Measurements from ENCODE around the gene KLHL40.

The KLHL40 gene

GRCh38 chr3:42689421-42690014 lies 4.2 kb downstream of the KLHL40 start:
- DNase-seq (ENCODE audit: low read depth, low spot score) = no peak

DNA sequence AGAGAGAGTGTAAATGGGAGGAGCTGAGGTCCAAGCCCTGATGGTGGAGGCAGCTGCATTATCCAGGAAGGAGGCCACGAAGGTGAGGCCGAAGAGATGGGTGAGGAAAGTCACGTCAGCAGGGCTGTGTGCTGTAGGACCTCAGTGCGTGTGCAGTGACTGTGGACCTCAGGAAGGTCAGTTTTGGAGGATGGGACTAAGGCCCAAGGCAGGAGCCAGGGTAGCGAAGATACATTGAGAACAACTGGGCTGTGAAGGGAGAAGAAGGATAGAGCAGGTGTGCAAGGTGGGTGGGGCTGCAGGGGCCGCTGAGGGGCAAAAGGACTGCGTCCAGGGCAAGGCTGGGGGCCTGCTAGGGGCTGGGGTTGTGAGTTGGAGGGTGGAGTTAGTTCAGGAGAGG lies 4.9 kb downstream of the KLHL40 start:
- no peak for DNase-seq (ENCODE audit: low read depth, low spot score)

GRCh38 chr3:42690766-42691680 lies 5.7 kb downstream of the KLHL40 start:
- no peak for DNase-seq (ENCODE audit: low read depth, low spot score)

DNA sequence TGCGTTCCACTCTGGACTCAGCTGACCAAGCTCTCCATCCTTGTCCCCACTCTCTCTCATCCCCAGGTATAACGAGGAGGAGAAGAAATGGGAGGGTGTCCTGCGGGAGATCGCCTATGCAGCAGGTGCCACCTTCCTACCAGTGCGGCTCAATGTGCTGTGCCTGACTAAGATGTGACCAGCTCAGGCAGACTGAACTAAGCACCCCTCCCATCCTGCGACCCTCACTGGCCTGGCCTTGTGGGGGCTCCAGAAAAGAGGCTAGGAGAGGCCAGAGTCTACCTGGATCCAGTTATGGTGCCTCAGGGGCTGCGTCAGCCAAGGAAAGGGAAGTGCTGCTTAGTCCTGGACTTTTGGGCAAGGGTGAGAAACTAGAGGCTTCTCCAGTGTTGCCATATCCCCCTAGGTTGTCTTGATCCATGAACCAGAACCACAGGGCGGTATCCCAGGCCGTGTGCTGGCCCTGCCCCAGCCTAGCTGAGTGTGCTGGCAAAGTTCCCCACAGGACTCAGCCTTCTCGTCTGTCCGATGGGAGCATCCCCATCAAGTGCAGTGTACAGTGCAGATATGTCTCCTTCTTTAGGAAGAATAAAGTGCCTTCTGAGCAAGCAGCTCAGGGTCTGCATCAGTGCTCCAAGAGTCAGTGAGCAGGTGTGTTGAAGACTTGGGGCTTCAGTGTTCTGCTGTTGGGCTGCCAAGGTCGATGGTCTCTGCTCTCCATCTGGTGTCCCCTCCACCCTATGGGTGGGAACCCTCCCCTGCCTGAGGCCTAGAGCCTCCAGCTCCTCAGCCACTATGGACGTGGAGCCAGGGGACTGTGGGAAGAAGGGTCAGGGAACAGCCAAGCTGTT lies 6.7 kb downstream of the KLHL40 start:
- DNase-seq (ENCODE audit: low read depth, low spot score) = no peak

DNA sequence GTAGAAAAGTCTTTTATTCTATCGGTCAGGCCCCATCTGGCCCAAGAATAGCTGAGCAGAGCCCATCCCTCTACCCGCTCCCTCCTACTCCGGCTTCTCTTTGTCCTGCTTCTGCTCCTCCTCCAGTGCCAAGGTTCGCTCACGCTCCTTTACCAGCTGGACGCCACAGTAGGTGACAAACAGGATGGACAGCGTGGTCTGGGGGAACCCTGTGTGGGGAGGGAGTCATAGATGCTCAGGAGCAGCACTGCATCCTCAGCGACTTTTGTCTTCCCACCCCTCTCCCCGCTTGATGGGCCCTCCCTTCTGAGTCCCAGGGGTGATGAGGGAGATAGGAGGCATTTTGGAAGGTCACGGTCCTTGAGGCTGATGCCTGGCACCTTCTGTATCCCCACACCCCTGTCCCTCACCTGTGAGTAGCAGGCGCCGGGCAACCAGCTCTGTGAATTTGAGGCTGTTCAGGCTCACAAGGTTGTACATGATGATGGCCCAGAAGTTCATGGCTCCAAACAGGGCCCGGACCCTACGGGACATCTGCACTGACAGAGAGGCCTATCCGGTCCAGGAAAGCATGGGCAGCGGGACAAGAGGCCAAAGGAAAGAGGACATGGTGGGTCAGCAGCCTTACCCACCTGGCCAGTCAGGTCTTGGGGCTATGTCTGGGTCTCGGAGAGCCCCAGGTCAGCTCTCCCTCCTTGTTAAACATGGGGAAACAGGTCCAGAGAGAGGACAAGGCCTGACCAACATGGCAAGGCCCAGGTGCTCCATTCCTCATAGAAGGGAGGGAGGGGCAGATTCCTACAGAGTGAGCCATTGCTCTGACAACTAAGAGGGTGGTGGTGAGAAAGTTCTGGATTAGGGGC lies 7.6 kb downstream of the KLHL40 start:
- DNase-seq (ENCODE audit: low read depth, low spot score) = no peak

DNA sequence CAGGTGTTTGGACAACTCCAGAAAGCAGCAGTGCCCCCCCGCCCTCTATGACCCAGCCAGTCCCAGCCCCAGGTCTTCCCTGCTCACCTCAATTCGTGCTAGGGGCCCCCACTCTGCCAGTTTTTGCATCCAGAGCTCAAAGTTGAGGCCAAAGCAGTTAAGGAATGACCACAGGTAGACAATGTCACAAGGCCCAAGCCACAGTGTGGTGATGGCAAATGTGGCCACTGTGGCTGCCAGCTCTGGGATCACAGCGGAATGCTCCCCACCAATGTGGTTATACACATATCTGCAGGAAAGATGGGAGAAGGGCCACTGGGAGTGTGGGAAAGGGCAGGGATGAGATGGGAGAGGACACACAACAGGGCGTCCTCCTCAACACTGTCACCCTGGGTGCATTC lies 8.2 kb downstream of the KLHL40 start:
- DNase-seq (ENCODE audit: low read depth, low spot score) = no peak

- no peak for DNase-seq (ENCODE audit: low read depth, low spot score)
Measured at GRCh38 chr3:42694366-42694765, 9.0 kb downstream of the KLHL40 start.

- no peak for DNase-seq (ENCODE audit: low read depth, low spot score)
Measured at GRCh38 chr3:42696356-42697288, 11.3 kb downstream of the KLHL40 start.

- DNase-seq (ENCODE audit: low read depth, low spot score) = no peak
Measured at GRCh38 chr3:42697289-42698051, 12.1 kb downstream of the KLHL40 start.

DNA sequence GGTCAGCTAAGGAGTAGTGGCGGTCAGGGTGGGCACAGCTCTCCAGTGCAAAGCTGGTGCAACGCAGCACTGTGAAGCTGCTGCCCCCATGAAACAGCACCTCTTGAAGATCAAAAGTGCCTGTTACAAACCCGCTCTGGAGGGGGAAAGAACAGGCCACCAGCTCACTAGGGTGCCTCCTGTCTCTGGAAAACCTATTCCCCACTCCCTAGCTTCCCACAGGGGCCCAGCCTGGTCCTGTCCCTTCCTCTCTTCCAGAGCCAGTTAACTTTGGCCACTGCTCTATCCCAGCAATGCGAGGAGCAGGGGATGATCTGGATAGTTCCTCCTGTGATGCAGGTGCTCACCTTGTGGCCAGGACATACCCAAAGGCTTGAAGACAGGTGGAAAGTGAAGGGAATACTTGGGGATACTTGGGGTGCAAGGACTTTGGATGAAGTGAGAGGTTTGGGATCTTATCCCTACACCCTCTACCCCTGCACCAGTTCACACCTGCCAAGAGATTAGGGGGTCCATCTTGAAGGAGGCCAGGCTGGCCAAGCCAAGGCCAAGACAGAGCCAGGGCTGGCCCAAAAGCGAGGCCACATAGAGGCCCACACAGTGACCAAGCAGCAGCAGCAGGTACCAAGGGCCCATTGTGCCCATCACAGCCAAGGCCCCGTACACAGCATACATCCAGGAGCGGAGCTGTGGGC lies 13.0 kb downstream of the KLHL40 start:
- no peak for DNase-seq (ENCODE audit: low read depth, low spot score)

GRCh38 chr3:42698911-42699230 lies 13.5 kb downstream of the KLHL40 start:
- no peak for DNase-seq (ENCODE audit: low read depth, low spot score)

DNA sequence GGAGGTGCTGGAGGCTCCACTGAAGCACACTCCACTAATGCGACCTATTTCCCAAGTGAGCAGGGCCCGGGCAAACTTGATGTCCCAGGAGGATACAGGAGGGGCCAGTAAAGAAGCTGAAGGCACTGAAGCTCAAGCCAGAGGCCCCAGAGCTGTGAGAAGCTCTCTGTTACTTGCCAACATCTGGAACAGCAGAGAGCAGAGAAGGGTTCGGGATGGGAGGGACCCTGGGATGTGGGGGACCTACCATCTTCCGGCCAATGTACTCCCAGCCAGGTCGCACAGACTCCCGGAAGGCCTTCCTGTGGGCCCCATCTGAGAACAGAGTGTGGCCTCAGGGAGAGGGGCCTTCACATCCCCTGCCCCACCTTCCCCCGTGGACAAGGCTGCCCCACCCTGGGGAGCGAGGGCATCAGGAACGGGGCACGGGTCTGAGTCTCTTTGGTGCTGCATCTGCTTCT lies 14.2 kb downstream of the KLHL40 start:
- no peak for DNase-seq (ENCODE audit: low read depth, low spot score)

DNA sequence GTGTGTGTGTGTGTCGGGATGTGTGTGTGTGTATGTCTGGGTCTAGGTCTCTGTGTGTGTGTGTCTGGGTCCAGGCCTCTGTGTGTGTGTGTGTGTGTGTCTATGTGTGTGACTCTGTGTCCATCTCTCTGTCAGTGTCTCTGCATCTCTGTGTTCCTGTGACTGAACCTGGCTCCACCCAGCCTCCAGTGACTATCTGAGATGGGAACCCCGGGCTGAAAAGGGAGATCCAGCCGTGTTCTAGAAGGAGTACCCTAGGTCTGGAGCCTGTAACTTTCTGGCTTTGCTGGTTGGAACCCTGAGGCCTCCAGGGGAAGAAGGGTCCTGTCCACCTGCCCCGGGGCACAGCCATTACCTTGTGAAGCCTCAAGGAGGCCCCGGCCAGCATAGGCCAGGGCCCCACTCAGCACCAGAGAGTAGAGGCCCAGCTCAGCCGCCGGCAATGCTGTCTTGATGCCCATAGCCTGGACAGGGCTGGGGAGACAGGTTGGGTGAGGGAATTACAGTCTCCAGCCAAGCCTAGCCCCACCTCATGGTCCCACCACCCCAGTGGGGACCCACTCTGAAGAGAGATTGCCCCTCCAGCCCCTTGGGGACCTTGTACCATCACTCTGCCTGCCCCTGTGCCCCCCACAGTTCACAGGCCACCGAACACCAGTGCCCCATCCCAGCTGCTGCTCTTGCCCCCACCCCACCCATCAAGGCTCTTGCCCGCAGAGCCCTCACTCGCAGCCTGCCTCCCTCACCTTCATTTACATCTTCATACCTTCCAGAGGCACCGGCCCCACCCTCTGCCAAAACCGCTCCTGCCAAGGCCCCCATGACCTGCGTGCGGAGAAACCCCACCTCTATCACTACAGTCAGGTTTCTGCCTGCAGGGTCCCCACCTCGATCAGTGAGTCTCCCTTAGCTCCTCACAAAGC lies 15.3 kb downstream of the KLHL40 start:
- DNase-seq (ENCODE audit: low read depth, low spot score) = no peak

- no peak for DNase-seq (ENCODE audit: low read depth, low spot score)
Measured at GRCh38 chr3:42701371-42702065, 16.2 kb downstream of the KLHL40 start.

GRCh38 chr3:42702066-42702951 lies 17.0 kb downstream of the KLHL40 start, which contains the start of gene HHATL:
Gene HHATL, minus strand, starts transcription at chr3:42702798. Its CDS starts 1,972 bp downstream, at chr3:42700826.
- DNase-seq (ENCODE audit: low read depth, low spot score) = no peak
